NCI-H1092 (cell line): ENCODE results near the gene TBXAS1.

ENCODE experiments used
- DNase-seq: peaks from one replicate; lab custom pipeline; 2025; lab: John Stamatoyannopoulos, UW

Gene TBXAS1

GRCh38 chr7:139948167-139948566, 119.1 kb downstream of the TBXAS1 start:
- DNase-seq: no peak

- DNase-seq: no peak
These were observed 119.7 kb downstream of the TBXAS1 start for GRCh38 chr7:139948587-139949335.

- DNase-seq: no peak
These were observed 120.6 kb downstream of the TBXAS1 start for GRCh38 chr7:139949629-139950028.

- DNase-seq: no peak
These were observed 121.9 kb downstream of the TBXAS1 start for GRCh38 chr7:139950881-139951525.

- DNase-seq: peak; percentile 26
These were observed 124.2 kb downstream of the TBXAS1 start for GRCh38 chr7:139953229-139953628.

- no peak for DNase-seq
These were observed 126.2 kb downstream of the TBXAS1 start for GRCh38 chr7:139955109-139955820.

- DNase-seq: no peak
These were observed 129.7 kb downstream of the TBXAS1 start for GRCh38 chr7:139958599-139959284.

- no peak for DNase-seq
These were observed 130.2 kb downstream of the TBXAS1 start for GRCh38 chr7:139959285-139959628.

GRCh38 chr7:139959718-139960117, 130.7 kb downstream of the TBXAS1 start:
- DNase-seq: no peak

- no peak for DNase-seq
These were observed 131.1 kb downstream of the TBXAS1 start for GRCh38 chr7:139960157-139960556.

- DNase-seq: no peak
These were observed 137.0 kb downstream of the TBXAS1 start for GRCh38 chr7:139965942-139966628.

- DNase-seq: no peak
These were observed 137.9 kb downstream of the TBXAS1 start for GRCh38 chr7:139966949-139967348.

- no peak for DNase-seq
These were observed 139.9 kb downstream of the TBXAS1 start for GRCh38 chr7:139968931-139969330.

- no peak for DNase-seq
These were observed 143.0 kb downstream of the TBXAS1 start for GRCh38 chr7:139972029-139972428.

GRCh38 chr7:139973101-139974050, 144.3 kb downstream of the TBXAS1 start:
- no peak for DNase-seq

GRCh38 chr7:139974179-139974811, 145.2 kb downstream of the TBXAS1 start:
- no peak for DNase-seq

GRCh38 chr7:139976055-139976837, 147.2 kb downstream of the TBXAS1 start:
- DNase-seq: no peak

- no peak for DNase-seq
These were observed 148.0 kb downstream of the TBXAS1 start for GRCh38 chr7:139976838-139977656.

- DNase-seq: no peak
These were observed 152.4 kb downstream of the TBXAS1 start for GRCh38 chr7:139981511-139981895.
